Measurements from ENCODE around the gene UMAD1.

GRCh38 chr7:7829667-7830066 is 189.1 kb downstream of the UMAD1 start:
- TF ChIP-seq, protein P1, sequence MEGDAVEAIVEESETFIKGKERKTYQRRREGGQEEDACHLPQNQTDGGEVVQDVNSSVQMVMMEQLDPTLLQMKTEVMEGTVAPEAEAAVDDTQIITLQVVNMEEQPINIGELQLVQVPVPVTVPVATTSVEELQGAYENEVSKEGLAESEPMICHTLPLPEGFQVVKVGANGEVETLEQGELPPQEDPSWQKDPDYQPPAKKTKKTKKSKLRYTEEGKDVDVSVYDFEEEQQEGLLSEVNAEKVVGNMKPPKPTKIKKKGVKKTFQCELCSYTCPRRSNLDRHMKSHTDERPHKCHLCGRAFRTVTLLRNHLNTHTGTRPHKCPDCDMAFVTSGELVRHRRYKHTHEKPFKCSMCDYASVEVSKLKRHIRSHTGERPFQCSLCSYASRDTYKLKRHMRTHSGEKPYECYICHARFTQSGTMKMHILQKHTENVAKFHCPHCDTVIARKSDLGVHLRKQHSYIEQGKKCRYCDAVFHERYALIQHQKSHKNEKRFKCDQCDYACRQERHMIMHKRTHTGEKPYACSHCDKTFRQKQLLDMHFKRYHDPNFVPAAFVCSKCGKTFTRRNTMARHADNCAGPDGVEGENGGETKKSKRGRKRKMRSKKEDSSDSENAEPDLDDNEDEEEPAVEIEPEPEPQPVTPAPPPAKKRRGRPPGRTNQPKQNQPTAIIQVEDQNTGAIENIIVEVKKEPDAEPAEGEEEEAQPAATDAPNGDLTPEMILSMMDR (IDR thresholded peaks at IDR 0.05) = no peak
- no peak for TF ChIP-seq ZFX (IDR thresholded peaks at IDR 0.05; ENCODE audit: borderline replicate concordance)

Measured in 22Rv1 (cell line).